Neuronal stem cell (in vitro differentiated cells): ENCODE results near the gene PTPN23.

Source experiments
- DNase-seq: peaks from one replicate; pipeline ENCODE4 v3.0.0-alpha.2; 2013; ENCODE audit warnings: low spot score
- H2AFZ ChIP-seq: one replicate; pipeline ENCODE4 v1.6.1; 2013; ENCODE audit warnings: mild to moderate bottlenecking, low read length, inconsistent platforms
- H2AK5ac ChIP-seq: 2 replicates; pipeline ENCODE4 v1.6.1; 2013; ENCODE audit warnings: low read depth, mild to moderate bottlenecking, inconsistent platforms, low read length, moderate library complexity, mixed read lengths
- H2BK120ac ChIP-seq: 2 replicates; pipeline ENCODE4 v1.6.1; 2013; ENCODE audit warnings: low read depth, mild to moderate bottlenecking, inconsistent platforms, low read length, moderate library complexity, mixed read lengths
- H2BK12ac ChIP-seq: one replicate; pipeline ENCODE4 v1.6.1; 2013; ENCODE audit warnings: low read length, inconsistent platforms
- H2BK15ac ChIP-seq: 2 replicates; pipeline ENCODE4 v1.6.1; 2013; ENCODE audit warnings: mild to moderate bottlenecking, low read length, inconsistent platforms, mixed read lengths
- H2BK5ac ChIP-seq: one replicate; pipeline ENCODE4 v1.6.1; 2013; ENCODE audit warnings: inconsistent platforms, mild to moderate bottlenecking, low read length, moderate library complexity
- H3K14ac ChIP-seq: one replicate; pipeline ENCODE4 v1.6.1; 2013; ENCODE audit warnings: low read length, inconsistent platforms
- H3K18ac ChIP-seq: 2 replicates; pipeline ENCODE4 v1.6.1; 2013; ENCODE audit warnings: low read length, inconsistent platforms
- H3K23ac ChIP-seq: 2 replicates; pipeline ENCODE4 v1.6.1; 2013; ENCODE audit warnings: low read depth, mild to moderate bottlenecking, mixed read lengths, low read length, inconsistent platforms; ENCODE audit not compliant: poor library complexity
- H3K27ac ChIP-seq: replicated peaks from 3 replicates; pipeline ENCODE4 v1.5.1; 2013; ENCODE audit warnings: low read length, inconsistent platforms
- H3K27me3 ChIP-seq, 3 experiments: 2 replicates each; pipeline ENCODE4 v1.6.1; 2013; ENCODE audit warnings: low read length in 3 of 3, mild to moderate bottlenecking in 2 of 3, inconsistent platforms in 1 of 3, low read depth in 1 of 3, mixed read lengths in 1 of 3, moderate library complexity in 1 of 3; ENCODE audit not compliant: control insufficient read depth in 3 of 3, insufficient read depth in 3 of 3
- H3K36me3 ChIP-seq, 2 donors: replicated peaks in 1 of 2; 2 replicates each; pipeline ENCODE4 v1.6.1; 2013; ENCODE audit warnings: low read length in 2 of 2; ENCODE audit not compliant: control insufficient read depth in 2 of 2, insufficient read depth in 2 of 2
- H3K4ac ChIP-seq: 2 replicates; pipeline ENCODE4 v1.6.1; 2013; ENCODE audit warnings: inconsistent platforms, mild to moderate bottlenecking, low read length, moderate library complexity
- H3K4me1 ChIP-seq, 2 donors: 1 replicate in 1 of 2; 2 replicates in 1 of 2; pipeline ENCODE4 v1.6.1; 2013; ENCODE audit warnings: low read length in 2 of 2, low read depth in 1 of 2; ENCODE audit not compliant: control insufficient read depth in 2 of 2, insufficient read depth in 1 of 2
- H3K4me2 ChIP-seq: one replicate; pipeline ENCODE4 v1.6.1; 2013; ENCODE audit warnings: mild to moderate bottlenecking, low read length, inconsistent platforms; ENCODE audit not compliant: insufficient read depth, poor library complexity, severe bottlenecking
- H3K4me3 ChIP-seq, 2 donors: 2 replicates each; pipeline ENCODE4 v1.5.1; 2013; ENCODE audit warnings: low read length in 2 of 2, mild to moderate bottlenecking in 2 of 2, inconsistent platforms in 1 of 2, moderate library complexity in 1 of 2
- H3K79me1 ChIP-seq: one replicate; pipeline ENCODE4 v1.6.1; 2013; ENCODE audit warnings: low read depth, mild to moderate bottlenecking, inconsistent platforms, low read length, moderate library complexity
- H3K9ac ChIP-seq: one replicate; pipeline ENCODE4 v1.6.1; 2013; ENCODE audit warnings: mild to moderate bottlenecking, low read depth, low read length, inconsistent platforms; ENCODE audit not compliant: poor library complexity
- H3K9me3 ChIP-seq, 2 donors: replicated peaks in 1 of 2; 2 replicates each; pipeline versions ENCODE3 to v1.6.1; 2013; ENCODE audit warnings: low read length in 2 of 2, mild to moderate bottlenecking in 2 of 2, inconsistent platforms in 1 of 2, low read depth in 1 of 2, mixed read lengths in 1 of 2, moderate library complexity in 1 of 2; ENCODE audit not compliant: control insufficient read depth in 2 of 2, insufficient read depth in 1 of 2
- H4K8ac ChIP-seq: one replicate; pipeline ENCODE4 v1.6.1; 2013; ENCODE audit warnings: low read depth, mild to moderate bottlenecking, inconsistent platforms, low read length, moderate library complexity
- H4K91ac ChIP-seq: one replicate; pipeline ENCODE4 v1.6.1; 2013; ENCODE audit warnings: low read length, low read depth, mild to moderate bottlenecking, inconsistent platforms; ENCODE audit not compliant: poor library complexity
- WGBS, 2 donors: extraction: QIAGEN DNeasy Blood & Tissue Kit; methylation state at CpG; one replicate each; pipeline ENCODE4 v1.1.7; 2013; ENCODE audit warnings: missing lambda C conversion rate in 2 of 2, mixed read lengths in 1 of 2; ENCODE audit not compliant: insufficient read length in 2 of 2, insufficient replicate concordance in 1 of 2; ENCODE audit errors: extremely low coverage in 2 of 2; 5-methylcytosine and 5-hydroxymethylcytosine counted together

The PTPN23 gene

DNA sequence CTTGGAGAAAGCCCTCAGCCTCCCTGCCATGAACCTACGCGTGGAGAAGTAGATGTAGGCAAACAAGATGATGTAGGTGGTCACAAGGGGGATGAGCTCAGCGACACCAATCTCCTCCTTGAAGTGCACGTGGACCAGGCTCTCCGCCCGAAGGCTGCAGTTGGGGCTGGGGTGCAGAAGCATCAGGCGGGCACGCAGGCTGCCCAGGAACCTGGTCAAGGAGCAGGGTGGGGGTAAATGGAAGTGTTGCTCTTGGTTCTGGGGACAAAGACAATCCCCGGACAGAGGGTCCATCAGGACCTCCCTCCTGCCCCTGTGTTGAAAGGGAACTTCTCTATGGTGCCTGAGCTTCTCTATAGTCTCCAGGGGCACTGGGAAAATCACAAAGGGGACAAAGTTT lies 45.1 kb downstream of the PTPN23 start:
- no peak overlapping the region for H4K91ac ChIP-seq
- no peak overlapping the region for H3K18ac ChIP-seq
- no peak for DNase-seq
- no peak overlapping the region for H2AFZ ChIP-seq
- no peak overlapping the region for H3K27ac ChIP-seq
- H3K79me1 ChIP-seq, result no peaks in the 10 kb centered on the region
- no peak overlapping the region for H3K14ac ChIP-seq
- H2BK120ac ChIP-seq, result no peak overlapping the region
- H3K4ac ChIP-seq, result no peak overlapping the region
- no peak overlapping the region for H3K23ac ChIP-seq
- WGBS, 2 donors, result no CpG with 5 or more reads among the region's 9 CpGs
- no peak overlapping the region for H4K8ac ChIP-seq
- no peak overlapping the region for H2AK5ac ChIP-seq
- no peak overlapping the region for H3K9ac ChIP-seq
- peaks cover 4 to 11% of the 10 kb centered on the region in 2 donors for H3K4me1 ChIP-seq
- no peak overlapping the region for H3K4me3 ChIP-seq
- peaks cover 0 to 2% of the 10 kb centered on the region in 2 donors for H3K9me3 ChIP-seq
- H2BK15ac ChIP-seq, result no peak overlapping the region
- H3K27me3 ChIP-seq, result no peaks in the 10 kb centered on the region
- no peak overlapping the region for H3K4me2 ChIP-seq
- H3K36me3 ChIP-seq, result peaks cover 37 to 65% of the 10 kb centered on the region in 2 donors
- H2BK5ac ChIP-seq, result no peak overlapping the region
- no peak overlapping the region for H2BK12ac ChIP-seq

DNA sequence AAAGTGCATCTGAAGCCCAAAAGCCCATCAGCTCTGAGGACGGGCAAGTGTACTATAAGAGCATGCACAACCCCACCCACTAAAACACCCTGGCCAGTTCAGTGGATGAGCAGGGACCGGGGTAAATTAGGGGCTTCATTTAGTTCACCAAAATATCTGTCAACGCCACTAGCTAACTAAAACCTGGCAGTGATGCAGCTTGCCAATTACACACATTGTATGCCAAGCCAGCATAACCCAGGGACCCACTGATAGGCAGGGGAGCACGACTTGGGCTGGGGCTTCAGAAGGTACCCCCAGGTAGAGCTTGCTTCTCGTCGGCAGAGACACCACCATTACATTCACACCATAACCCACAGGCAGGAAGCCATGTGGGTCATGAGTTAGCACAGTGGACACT lies 47.0 kb downstream of the PTPN23 start:
- Histone ChIP-seq H3K27ac (no peak overlapping the region), H2BK12ac (no peak overlapping the region), H3K9ac (no peak overlapping the region), H3K9me3 (peaks cover 0 to 2% of the 10 kb centered on the region in 2 donors), H3K4me3 (no peak overlapping the region), H4K8ac (no peak overlapping the region), H2BK5ac (no peak overlapping the region), H3K4me2 (no peak overlapping the region), H2AK5ac (no peak overlapping the region), H3K4ac (no peak overlapping the region), H3K27me3 (no peaks in the 10 kb centered on the region), H4K91ac (no peak overlapping the region), H3K79me1 (no peaks in the 10 kb centered on the region), H3K36me3 (peaks cover 31 to 66% of the 10 kb centered on the region in 2 donors), H2BK15ac (no peak overlapping the region), H3K14ac (no peak overlapping the region), H2AFZ (no peak overlapping the region), H3K18ac (no peak overlapping the region), H3K23ac (no peak overlapping the region), H3K4me1 (peaks cover 5 to 13% of the 10 kb centered on the region in 2 donors), H2BK120ac (no peak overlapping the region)
- no CpG with 5 or more reads among the region's 6 CpGs for WGBS, 2 donors
- DNase-seq, result no peak

DNA sequence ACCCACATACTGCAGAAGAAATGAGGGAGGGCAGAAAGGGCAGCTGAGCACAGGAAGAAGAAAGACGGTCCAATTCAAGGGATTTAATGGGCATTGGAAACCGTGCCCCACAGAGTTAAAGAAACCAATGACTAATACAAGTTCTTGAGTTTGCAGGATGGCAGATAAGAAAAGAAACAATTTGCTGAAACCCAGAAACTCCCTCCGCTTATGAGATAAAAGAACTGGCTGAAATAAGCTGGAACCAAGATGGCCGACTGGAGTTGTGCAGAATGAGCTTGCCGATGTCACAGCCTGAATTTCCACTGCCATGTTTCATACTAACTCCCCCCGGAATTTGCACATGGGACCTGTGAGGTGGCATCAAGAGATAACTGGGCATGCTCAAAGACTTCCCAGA lies 47.8 kb downstream of the PTPN23 start:
- peaks cover 34 to 71% of the 10 kb centered on the region in 2 donors for H3K36me3 ChIP-seq
- H2BK15ac ChIP-seq, result no peak overlapping the region

DNA sequence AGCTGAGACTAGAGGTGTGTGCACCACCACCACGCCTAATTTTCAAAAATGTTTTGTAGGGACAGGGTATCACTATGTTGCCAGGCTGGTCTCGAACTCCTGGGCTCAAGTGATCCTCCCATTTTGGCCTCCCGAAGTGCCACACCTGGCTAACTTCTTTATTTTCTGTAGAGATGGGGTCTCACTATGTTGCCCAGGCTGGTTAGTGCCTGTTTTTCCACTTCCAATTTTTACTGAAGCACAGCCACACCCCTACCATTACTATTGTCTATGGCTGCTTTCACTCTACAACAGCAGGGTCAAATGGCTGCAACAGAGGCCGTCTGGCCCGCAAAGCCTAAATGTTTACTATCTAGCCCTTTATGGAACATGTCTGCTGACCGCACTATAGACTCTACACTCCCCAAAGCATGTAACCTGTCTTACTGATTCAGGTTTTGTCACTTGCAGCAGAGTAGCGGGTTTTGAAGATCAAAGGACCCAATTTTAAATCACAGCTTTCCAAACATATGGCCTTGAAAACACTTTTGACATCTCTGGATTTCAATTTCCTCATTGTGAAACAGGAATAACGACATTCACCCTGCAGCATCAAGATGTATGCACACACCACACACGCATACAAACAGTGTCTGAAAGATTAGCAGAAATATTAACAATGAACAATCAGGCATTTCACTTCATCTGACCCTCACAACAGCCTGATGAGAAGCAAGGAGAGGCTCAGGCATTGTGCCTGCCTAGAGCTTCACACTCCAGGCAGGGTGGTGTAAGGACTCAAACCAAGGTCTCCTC lies 48.9 kb downstream of the PTPN23 start:
- Histone ChIP-seq H3K36me3 (peaks cover 32 to 71% of the 10 kb centered on the region in 2 donors), H2AFZ (no peak overlapping the region), H3K4me3 (no peak overlapping the region), H3K27me3 (no peaks in the 10 kb centered on the region), H2BK5ac (no peak overlapping the region), H2AK5ac (no peak overlapping the region), H2BK12ac (no peak overlapping the region), H3K4ac (no peak overlapping the region), H3K23ac (no peak overlapping the region), H3K4me2 (no peak overlapping the region), H3K14ac (no peak overlapping the region), H2BK15ac (no peak overlapping the region), H3K9ac (no peak overlapping the region), H4K8ac (no peak overlapping the region), H3K4me1 (peaks cover 5 to 13% of the 10 kb centered on the region in 2 donors), H3K18ac (no peak overlapping the region), H2BK120ac (no peak overlapping the region), H3K9me3 (peaks cover 0 to 2% of the 10 kb centered on the region in 2 donors), H3K27ac (no peak overlapping the region), H4K91ac (no peak overlapping the region), H3K79me1 (no peaks in the 10 kb centered on the region)
- DNase-seq, result no peak
- WGBS, 2 donors, result no CpG with 5 or more reads among the region's 9 CpGs

More for the DNA sequence above, 47.8 kb downstream of the PTPN23 start:
- no peak for DNase-seq
- Histone ChIP-seq H2AFZ (no peak overlapping the region), H3K27me3 (no peaks in the 10 kb centered on the region), H4K91ac (no peak overlapping the region), H2BK120ac (no peak overlapping the region), H2BK5ac (no peak overlapping the region), H3K4ac (no peak overlapping the region), H3K4me1 (peaks cover 5 to 13% of the 10 kb centered on the region in 2 donors), H2AK5ac (no peak overlapping the region), H3K18ac (no peak overlapping the region), H3K27ac (no peak overlapping the region), H3K9me3 (peaks cover 0 to 2% of the 10 kb centered on the region in 2 donors), H3K14ac (no peak overlapping the region), H2BK12ac (no peak overlapping the region), H3K4me3 (no peak overlapping the region), H3K4me2 (no peak overlapping the region), H3K79me1 (no peaks in the 10 kb centered on the region), H4K8ac (no peak overlapping the region), H3K23ac (no peak overlapping the region), H3K9ac (no peak overlapping the region)
- no CpG with 5 or more reads among the region's 6 CpGs for WGBS, 2 donors
